Skeletal muscle tissue (tissue), 4 donors: ENCODE results near the gene UTP18. TPM values are rescaled to one million over a fixed set of nuclear protein-coding genes. Genes with fewer than 3 reads are reported as not detected.
"Not testable (repeated sequence)": the region's sequence is repeated elsewhere in the genome, so short reads cannot be mapped to it uniquely, and the experiment has no call there.

Source experiments
- H3K27ac ChIP-seq: one replicate; pipeline ENCODE4 v1.7.0; 2013; ENCODE audit warnings: mild to moderate bottlenecking, low read depth, low read length, inconsistent platforms
- H3K27me3 ChIP-seq, 3 donors: one replicate each; pipeline ENCODE4 v1.7.0; 2013; ENCODE audit warnings: low read length in 3 of 3; ENCODE audit not compliant: control insufficient read depth in 3 of 3, insufficient read depth in 3 of 3
- H3K36me3 ChIP-seq, 3 donors: one replicate each; pipeline ENCODE4 v1.7.0; 2013; ENCODE audit warnings: low read length in 3 of 3; ENCODE audit not compliant: control insufficient read depth in 3 of 3, insufficient read depth in 3 of 3
- H3K4me1 ChIP-seq, 3 donors: one replicate each; pipeline ENCODE4 v1.7.0; 2013; ENCODE audit warnings: low read length in 3 of 3, mild to moderate bottlenecking in 3 of 3; ENCODE audit not compliant: control insufficient read depth in 3 of 3, insufficient read depth in 3 of 3
- H3K4me3 ChIP-seq, 3 donors: one replicate each; pipeline ENCODE4 v1.7.0; 2013; ENCODE audit warnings: low read length in 3 of 3
- H3K9ac ChIP-seq, 3 donors: one replicate each; pipeline ENCODE4 v1.7.0; 2013; ENCODE audit warnings: low read length in 3 of 3, mild to moderate bottlenecking in 3 of 3, moderate library complexity in 2 of 3, low read depth in 1 of 3
- H3K9me3 ChIP-seq, 3 donors: one replicate each; pipeline ENCODE4 v1.7.0; 2013; ENCODE audit warnings: low read length in 3 of 3; ENCODE audit not compliant: control insufficient read depth in 3 of 3
- total RNA-seq: library from RNA; depleted of rRNA; stranded (reverse); fragments of >200 nt; gene quantifications from one replicate; pipeline ENCODE4 v1.2.3, GENCODE V29; 2014
- donor health status: Osteomylitis.

The UTP18 gene
- 24.0 TPM for total RNA-seq

DNA sequence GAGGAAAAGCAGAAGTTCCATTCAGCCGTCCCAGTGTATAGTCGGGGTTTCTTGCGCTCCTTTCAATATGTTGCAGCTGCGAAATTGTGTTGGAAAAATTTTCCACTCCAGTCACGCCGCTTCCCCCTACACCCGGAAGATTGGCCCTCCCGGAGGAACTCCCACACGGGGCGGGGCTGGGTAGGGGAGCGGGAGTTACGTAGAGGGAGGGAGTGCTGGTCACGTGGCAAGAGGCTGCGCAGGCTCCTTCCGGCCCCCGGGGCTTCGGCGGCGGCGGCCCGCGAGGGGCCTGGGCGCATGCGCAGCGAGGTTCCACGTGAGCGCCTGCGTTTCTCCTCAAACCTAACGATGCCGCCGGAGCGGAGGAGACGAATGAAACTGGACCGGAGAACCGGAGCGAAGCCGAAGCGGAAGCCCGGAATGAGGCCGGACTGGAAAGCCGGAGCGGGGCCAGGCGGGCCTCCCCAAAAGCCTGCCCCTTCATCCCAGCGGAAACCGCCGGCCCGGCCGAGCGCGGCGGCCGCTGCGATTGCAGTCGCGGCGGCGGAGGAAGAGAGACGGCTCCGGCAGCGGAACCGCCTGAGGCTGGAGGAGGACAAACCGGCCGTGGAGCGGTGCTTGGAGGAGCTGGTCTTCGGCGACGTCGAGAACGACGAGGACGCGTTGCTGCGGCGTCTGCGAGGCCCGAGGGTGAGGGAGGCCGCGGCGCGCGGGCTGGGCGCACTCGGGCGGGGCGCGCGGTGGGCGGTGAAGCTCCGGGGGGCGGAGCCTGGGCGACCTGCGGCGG lies at the start of gene UTP18:
TSS of gene UTP18 (plus strand) at position 310 of the 787 bp plus-strand sequence. CDS start at position 349, 39 bp downstream.
- H3K4me1 ChIP-seq = peaks cover 23 to 39% (median 28%) of the 10 kb centered on the region in 3 donors

DNA sequence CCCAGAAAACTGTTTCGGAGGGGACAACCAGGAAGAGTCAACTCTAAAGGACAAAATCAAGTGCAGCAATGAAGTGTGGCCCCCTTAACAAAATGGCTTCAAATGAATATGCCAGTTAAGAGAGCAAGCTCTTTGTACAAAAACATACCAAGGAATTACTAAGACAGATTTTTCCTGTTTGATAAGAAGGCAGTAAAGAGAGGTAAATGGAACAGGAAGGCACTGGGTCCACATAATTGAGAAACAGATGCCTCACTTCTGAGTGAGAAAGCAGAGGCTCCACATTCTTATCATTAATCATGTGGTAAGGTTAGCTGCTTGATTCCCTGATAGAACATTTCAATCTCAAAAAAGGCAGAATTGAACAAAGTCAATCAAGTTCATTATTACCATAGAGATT lies 45.4 kb upstream of the UTP18 start:
- Histone ChIP-seq H3K9me3 (no peaks in the 10 kb centered on the region), H3K4me3 (no peak overlapping the region), H3K27me3 (no peaks in the 10 kb centered on the region), H3K36me3 (peaks cover 4 to 29% (median 28%) of the 10 kb centered on the region in 3 donors), H3K9ac (no peak overlapping the region), H3K27ac (no peak overlapping the region), H3K4me1 (no peaks in the 10 kb centered on the region)

More for the DNA sequence above, at the start of gene UTP18:
- Histone ChIP-seq H3K27me3 (no peaks in the 10 kb centered on the region), H3K4me3 (peak within 1 kb of the TSS; percentile 84 to 100 (median 93)), H3K9ac (peak within 1 kb of the TSS; percentile 93 to 99 (median 97)), H3K9me3 (no peaks in the 10 kb centered on the region), H3K36me3 (peaks cover 5 to 9% (median 9%) of the 10 kb centered on the region in 3 donors), H3K27ac (peak within 1 kb of the TSS; percentile 97)

DNA sequence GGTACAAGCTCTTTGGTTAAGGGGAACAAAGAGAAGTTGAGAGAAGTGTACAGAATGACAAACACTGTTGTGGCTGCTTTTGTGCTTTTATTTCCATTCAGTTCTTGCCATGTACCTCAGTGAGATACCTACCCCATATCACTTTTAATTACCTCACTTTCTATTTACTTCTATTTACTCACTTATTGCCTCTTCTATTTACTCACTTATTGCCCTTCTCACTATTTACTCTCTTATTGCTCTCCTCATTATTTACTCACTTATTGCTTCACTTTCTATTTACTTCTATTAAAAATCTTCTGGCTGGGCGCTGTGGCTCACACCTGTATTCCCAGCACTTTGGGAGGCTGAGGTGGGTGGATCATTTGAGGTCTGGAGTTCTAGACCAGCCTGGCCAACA lies 42.4 kb upstream of the UTP18 start:
- H3K36me3 ChIP-seq = peaks cover 14 to 38% (median 33%) of the 10 kb centered on the region in 3 donors
- H3K27me3 ChIP-seq = no peaks in the 10 kb centered on the region
- no peaks in the 10 kb centered on the region for H3K4me1 ChIP-seq
- no peaks in the 10 kb centered on the region for H3K9me3 ChIP-seq
- H3K4me3 ChIP-seq = no peak overlapping the region
- H3K27ac ChIP-seq = no peak overlapping the region
- H3K9ac ChIP-seq = no peak overlapping the region

DNA sequence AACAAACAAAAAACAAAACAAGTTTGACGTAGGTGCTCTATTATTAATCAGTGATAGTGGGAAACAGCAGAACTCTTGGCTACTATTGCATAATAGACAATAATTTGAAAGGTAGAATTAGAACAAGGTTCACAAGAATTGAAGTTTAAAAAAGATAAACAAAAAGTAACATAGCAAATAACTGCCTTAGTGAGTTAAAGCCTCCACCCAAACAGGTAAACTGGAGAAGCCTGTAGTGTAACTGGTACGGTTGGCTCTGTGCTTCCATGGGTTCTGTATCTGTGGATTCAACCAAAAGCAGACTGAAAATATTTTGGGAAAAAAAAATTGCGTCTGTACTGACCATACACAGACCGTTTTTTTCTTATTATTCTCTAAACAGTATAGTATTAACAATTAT lies 39.0 kb upstream of the UTP18 start:
- Histone ChIP-seq H3K4me3 (no peak overlapping the region), H3K36me3 (peaks cover 14 to 42% (median 32%) of the 10 kb centered on the region in 3 donors)

DNA sequence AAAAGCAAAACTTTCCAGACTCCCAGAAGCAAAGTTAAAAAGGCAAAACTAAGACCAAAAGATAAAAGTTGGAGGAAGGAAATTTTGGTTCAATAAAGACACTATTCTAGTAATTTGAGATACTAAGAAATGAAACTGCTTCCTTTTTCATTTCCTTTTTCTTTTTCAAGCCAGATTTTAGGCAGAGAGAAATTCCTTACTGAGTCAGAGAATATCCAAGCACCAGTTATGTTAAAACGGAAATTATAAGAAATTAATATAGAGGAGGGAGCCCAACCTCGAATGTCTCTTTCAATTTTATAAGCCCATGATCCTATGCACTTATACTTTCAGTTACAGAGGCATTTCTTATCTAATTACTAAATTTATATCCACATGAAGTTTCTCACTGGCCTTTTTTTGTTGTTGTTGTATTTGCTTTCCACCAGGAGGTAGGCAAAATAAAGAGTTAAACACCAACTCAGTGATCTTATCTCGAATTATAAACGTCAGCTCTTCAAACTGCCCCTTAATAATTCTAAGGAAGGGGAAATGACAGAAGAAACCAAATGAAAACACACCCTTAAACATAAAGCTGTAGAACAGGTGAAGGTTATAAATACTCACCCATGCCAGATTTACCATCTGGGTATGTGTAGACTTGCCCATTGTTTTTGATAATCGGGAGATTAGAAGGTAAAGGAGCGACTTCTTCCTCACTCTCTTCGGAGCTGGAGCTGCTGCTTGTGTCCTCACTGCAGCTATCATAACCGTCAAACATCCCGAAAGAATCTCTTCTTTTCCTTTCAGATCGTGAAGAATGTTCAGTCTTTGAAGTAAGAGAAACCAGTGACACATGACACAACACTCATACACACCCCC lies 35.7 kb upstream of the UTP18 start:
- Histone ChIP-seq H3K4me3 (no peak overlapping the region), H3K9me3 (no peaks in the 10 kb centered on the region), H3K27ac (no peak overlapping the region), H3K4me1 (no peaks in the 10 kb centered on the region), H3K36me3 (peaks cover 10 to 22% (median 11%) of the 10 kb centered on the region in 3 donors), H3K27me3 (no peaks in the 10 kb centered on the region), H3K9ac (peak overlapping the region in 1 of 3 donors; percentile 28)

More for the DNA sequence above, 39.0 kb upstream of the UTP18 start:
- no peaks in the 10 kb centered on the region for H3K27me3 ChIP-seq
- H3K9ac ChIP-seq = no peak overlapping the region
- H3K27ac ChIP-seq = no peak overlapping the region
- H3K9me3 ChIP-seq = no peaks in the 10 kb centered on the region
- H3K4me1 ChIP-seq = no peaks in the 10 kb centered on the region

DNA sequence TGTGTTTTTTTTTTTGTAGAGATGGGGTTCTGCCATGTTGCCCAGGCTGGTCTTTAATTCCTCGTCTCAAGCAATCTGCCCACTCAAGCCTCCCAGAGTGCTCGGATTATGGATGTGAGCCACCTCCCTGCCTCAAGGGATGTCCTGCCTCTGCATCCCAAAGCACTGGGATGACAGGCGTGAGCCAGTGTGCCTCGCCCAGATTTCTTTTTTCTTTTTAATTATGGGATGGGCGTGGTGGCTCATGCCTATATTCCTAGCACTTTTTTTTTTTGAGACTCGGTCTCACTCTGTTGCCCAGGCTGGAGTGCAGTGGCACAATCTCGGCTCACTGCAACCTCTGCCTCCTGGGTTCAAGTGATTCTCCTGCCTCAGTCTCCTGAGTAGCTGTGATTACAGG lies 34.8 kb upstream of the UTP18 start:
- H3K27ac ChIP-seq, H3K27me3 ChIP-seq, H3K4me1 ChIP-seq, H3K4me3 ChIP-seq, H3K9ac ChIP-seq, H3K9me3 ChIP-seq: not testable (repeated sequence)
- peaks cover 4 to 16% (median 7%) of the 10 kb centered on the region in 3 donors for H3K36me3 ChIP-seq

DNA sequence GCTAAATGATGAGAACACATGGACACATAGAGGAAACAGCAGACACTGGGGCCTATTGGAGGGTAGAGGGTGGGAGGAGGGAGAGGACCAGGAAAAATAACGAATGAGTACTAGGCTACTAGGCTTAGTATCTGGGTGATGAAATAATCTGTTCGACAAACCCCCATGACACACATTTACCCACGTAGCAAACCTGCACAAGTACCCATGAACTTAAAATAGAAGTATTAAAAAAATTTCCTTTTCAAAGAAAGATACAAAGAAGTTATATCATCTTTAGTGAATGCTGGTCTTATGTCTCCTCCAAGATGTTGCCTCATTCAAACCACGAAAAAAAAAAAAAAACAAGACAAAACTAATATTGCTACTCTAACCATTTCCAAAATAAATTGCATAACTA lies 32.2 kb upstream of the UTP18 start:
- no peaks in the 10 kb centered on the region for H3K4me1 ChIP-seq
- H3K36me3 ChIP-seq = peaks cover 0 to 10% (median 4%) of the 10 kb centered on the region in 3 donors
- no peak overlapping the region for H3K4me3 ChIP-seq
- no peak overlapping the region for H3K27ac ChIP-seq
- H3K9ac ChIP-seq = no peak overlapping the region
- H3K27me3 ChIP-seq = no peaks in the 10 kb centered on the region
- no peaks in the 10 kb centered on the region for H3K9me3 ChIP-seq

DNA sequence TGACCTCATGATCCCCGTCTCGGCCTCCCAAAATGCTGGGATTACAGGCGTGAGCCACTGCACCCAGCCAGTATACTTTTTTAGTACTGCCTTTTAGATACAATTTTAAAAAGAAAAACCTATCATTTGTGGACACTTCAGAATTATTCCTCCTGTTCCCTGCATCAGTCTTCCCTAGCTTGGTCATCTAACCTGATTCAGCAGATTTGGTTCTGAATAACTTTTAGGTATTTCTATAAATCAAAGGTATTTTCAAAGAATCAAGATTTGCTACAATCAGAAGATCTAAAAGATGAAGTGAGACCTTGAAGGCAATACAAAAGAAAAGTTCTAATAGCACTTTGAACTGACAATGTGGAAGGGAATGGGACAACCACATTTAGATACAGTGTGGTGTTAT lies 30.5 kb upstream of the UTP18 start:
- H3K4me1 ChIP-seq = no peaks in the 10 kb centered on the region
- H3K27ac ChIP-seq = no peak overlapping the region
- no peak overlapping the region for H3K4me3 ChIP-seq
- peaks cover 0 to 2% (median 0%) of the 10 kb centered on the region in 3 donors for H3K36me3 ChIP-seq
- H3K9ac ChIP-seq = no peak overlapping the region
- H3K9me3 ChIP-seq = no peaks in the 10 kb centered on the region
- H3K27me3 ChIP-seq = no peaks in the 10 kb centered on the region

DNA sequence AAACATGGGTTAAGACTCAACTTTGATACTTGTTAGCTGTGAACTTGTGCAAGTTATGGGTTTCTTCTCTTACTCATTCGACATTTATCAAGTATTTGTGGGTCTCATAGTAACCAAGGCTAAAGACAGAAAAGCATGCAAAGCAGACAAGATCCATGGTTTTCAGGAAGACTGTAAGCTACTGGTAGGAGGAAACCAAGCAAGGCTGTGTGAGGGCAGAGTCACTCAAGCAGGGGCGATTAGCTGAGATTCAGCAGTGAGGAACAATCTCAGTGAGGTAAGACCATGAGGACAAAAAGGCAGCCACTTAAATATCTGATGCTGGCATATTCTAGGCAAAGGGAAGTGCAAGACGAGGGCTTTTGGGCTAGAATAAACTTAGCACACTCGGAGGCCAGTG lies 30.0 kb upstream of the UTP18 start:
- no peak overlapping the region for H3K27ac ChIP-seq
- H3K4me1 ChIP-seq = no peaks in the 10 kb centered on the region
- H3K9me3 ChIP-seq = no peaks in the 10 kb centered on the region
- H3K4me3 ChIP-seq = no peak overlapping the region
- H3K36me3 ChIP-seq = no peaks in the 10 kb centered on the region
- H3K27me3 ChIP-seq = no peaks in the 10 kb centered on the region
- H3K9ac ChIP-seq = no peak overlapping the region

DNA sequence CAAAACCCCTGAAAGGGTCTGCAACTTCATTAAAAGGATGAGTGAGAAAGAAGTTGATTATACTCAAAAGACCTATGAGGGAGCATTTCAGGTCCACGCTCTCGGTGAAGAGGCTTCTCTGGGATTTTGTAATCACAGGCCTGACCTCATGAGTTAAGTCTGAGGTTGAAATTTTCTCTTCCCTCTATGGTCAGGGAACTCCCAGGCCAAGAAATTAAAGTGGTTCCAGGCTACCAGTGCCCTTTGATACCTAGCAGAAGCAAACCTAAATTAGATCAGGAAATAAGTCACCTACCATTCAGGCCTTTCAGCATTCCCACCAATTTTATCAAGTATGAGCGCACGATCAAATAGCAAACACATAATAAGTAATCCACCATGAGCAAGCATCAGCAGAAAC lies 28.3 kb upstream of the UTP18 start:
- Histone ChIP-seq H3K4me3 (no peak overlapping the region), H3K9ac (no peak overlapping the region), H3K27me3 (no peaks in the 10 kb centered on the region), H3K27ac (no peak overlapping the region), H3K36me3 (no peaks in the 10 kb centered on the region), H3K4me1 (no peaks in the 10 kb centered on the region), H3K9me3 (no peaks in the 10 kb centered on the region)
